GM23338 (cell line): Measurements from ENCODE around the gene SFXN5. TPM values are rescaled to one million over a fixed set of nuclear protein-coding genes. Genes with fewer than 3 reads are reported as not detected.

Experiments used
- EZH2 ChIP-seq: fragments of 200-600 bp; sonication (generic); IDR thresholded peaks from one replicate; pipeline ENCODE4 v1.8.0; 2017; ENCODE audit warnings: antibody characterized with exemption, mild to moderate bottlenecking, low read depth; ENCODE audit not compliant: unreplicated experiment
- JUNB ChIP-seq: IDR thresholded peaks from one replicate; pipeline ENCODE4 v1.6.1; 2016; ENCODE audit warnings: antibody characterized with exemption; ENCODE audit not compliant: unreplicated experiment
- POLR2AphosphoS5 ChIP-seq: IDR thresholded peaks from 2 replicates; pipeline ENCODE4 v1.6.1; 2016; ENCODE audit warnings: antibody characterized with exemption, low read depth
- REST ChIP-seq: IDR thresholded peaks from one replicate; pipeline ENCODE4 v1.6.1; 2018; ENCODE audit warnings: antibody characterized with exemption; ENCODE audit not compliant: unreplicated experiment
- ZNF331 ChIP-seq: fragments of 250-450 bp; sonication (Bioruptor Pico); IDR thresholded peaks from 2 replicates; pipeline ENCODE4 v1.5.0; 2020; ENCODE audit warnings: low read depth, mild to moderate bottlenecking, moderate library complexity
- ZNF462 ChIP-seq: fragments of 250-450 bp; sonication (Bioruptor Pico); IDR thresholded peaks from 2 replicates; pipeline ENCODE4 v1.5.0; 2020; ENCODE audit warnings: mild to moderate bottlenecking, moderate library complexity
- polyA plus RNA-seq: library from polyadenylated mRNA; unstranded; fragments of >200 nt; fragmentation: Nextera tagmentation; extraction: Ambion mirVana; gene quantifications from 2 replicates; pipeline ENCODE4 v1.2.1, GENCODE V29; 2016
- total RNA-seq: library from RNA; depleted of rRNA; stranded (reverse); fragments of >200 nt; shearing (Covaris generic); gene quantifications from 2 replicates; pipeline ENCODE4 v1.2.3, GENCODE V29; 2014

SFXN5 gene
- total and polyA plus RNA-seq, 2 experiments from 2014 or later = 23.6 to 25.8 TPM

- TF ChIP-seq ZNF462 (CRISPR knock-in tag) (no peak), JUNB (no peak), POLR2AphosphoS5 (no peak), EZH2 (peak; percentile 81), REST (no peak), ZNF331 (no peak)
These were observed 151.0 kb downstream of the SFXN5 start (continued) for GRCh38 chr2:72920318-72921087.
